IMR-90 (cell line): Measurements from ENCODE around the gene ZKSCAN8. TPM values are rescaled to one million over a fixed set of nuclear protein-coding genes. Genes with fewer than 3 reads are reported as not detected.

Experiments used
- ATAC-seq: fragments of 200-7000 bp; cut with Tn5 transposase; 2 replicates; pipeline ENCODE4 v1.9.1; 2020; ENCODE audit warnings: low read depth, mild to moderate bottlenecking, moderate library complexity
- BruUV-seq: library from RNA; stranded (reverse); fragments of 400-500 nt; replicated peaks from 2 replicates; lab custom pipeline; 2021; lab: Mats Ljungman, UMichigan
- CTCF ChIA-PET: fragments of 300-600 bp; formaldehyde crosslinking; extraction: SDS; loops from one replicate; lab custom pipeline; 2021; ENCODE audit warnings: antibody characterized with exemption; lab: Yijun Ruan, JAX
- POLR2A ChIA-PET: fragments of 300-600 bp; sonication (Branson Sonifier 250); formaldehyde crosslinking; loops from one replicate; lab custom pipeline; 2022; ENCODE audit warnings: antibody characterized with exemption; ENCODE audit not compliant: unreplicated experiment; lab: Charles Lee
- DNase-seq: peaks from one replicate; pipeline ENCODE4 v3.0.0; 2013
- H2AFZ ChIP-seq: replicated peaks from 2 replicates; pipeline ENCODE3; 2013; ENCODE audit warnings: low read length, mild to moderate bottlenecking; ENCODE audit not compliant: poor library complexity
- H2AK5ac ChIP-seq: 2 replicates; pipeline ENCODE4 v1.6.1; 2013; ENCODE audit warnings: low read depth, low read length, inconsistent platforms
- H2AK9ac ChIP-seq: replicated peaks from 2 replicates; pipeline ENCODE3; 2013; ENCODE audit warnings: mild to moderate bottlenecking, low read depth, low read length, moderate library complexity; ENCODE audit not compliant: poor library complexity
- H2BK120ac ChIP-seq: 2 replicates; pipeline ENCODE4 v1.6.1; 2013; ENCODE audit warnings: low read depth, low read length, inconsistent platforms
- H2BK15ac ChIP-seq: 3 replicates; pipeline ENCODE4 v1.6.1; 2013; ENCODE audit warnings: low read depth, low read length, inconsistent platforms
- H2BK20ac ChIP-seq: 2 replicates; pipeline ENCODE4 v1.6.1; 2013; ENCODE audit warnings: low read depth, mild to moderate bottlenecking, inconsistent platforms, low read length, moderate library complexity
- H2BK5ac ChIP-seq: 2 replicates; pipeline ENCODE4 v1.6.1; 2013; ENCODE audit warnings: mild to moderate bottlenecking, low read depth, low read length, inconsistent platforms; ENCODE audit not compliant: poor library complexity, severe bottlenecking
- H3K14ac ChIP-seq: replicated peaks from 2 replicates; pipeline ENCODE4 v1.6.1; 2013; ENCODE audit warnings: low read depth, low read length, inconsistent platforms
- H3K18ac ChIP-seq: 2 replicates; pipeline ENCODE4 v1.6.1; 2013; ENCODE audit warnings: low read depth, low read length, control low read depth
- H3K23ac ChIP-seq: 2 replicates; pipeline ENCODE4 v1.6.1; 2013; ENCODE audit warnings: low read depth, low read length, inconsistent platforms
- H3K27ac ChIP-seq: 2 replicates; pipeline ENCODE4 v1.5.1; 2013; ENCODE audit warnings: mild to moderate bottlenecking, control low read depth, low read length; ENCODE audit not compliant: insufficient read depth
- H3K27me3 ChIP-seq: 2 replicates; pipeline ENCODE4 v1.6.1; 2013; ENCODE audit warnings: low read length; ENCODE audit not compliant: control insufficient read depth, insufficient read depth
- H3K36me3 ChIP-seq: 2 replicates; pipeline ENCODE4 v1.6.1; 2013; ENCODE audit warnings: low read length, mixed read lengths; ENCODE audit not compliant: control insufficient read depth, insufficient read depth
- H3K4ac ChIP-seq: 2 replicates; pipeline ENCODE4 v1.6.1; 2013; ENCODE audit warnings: low read depth, low read length, inconsistent platforms
- H3K4me1 ChIP-seq: 2 replicates; pipeline ENCODE4 v1.6.1; 2013; ENCODE audit warnings: low read length, mixed read lengths; ENCODE audit not compliant: control insufficient read depth, insufficient read depth
- H3K4me2 ChIP-seq: 2 replicates; pipeline ENCODE4 v1.6.1; 2013; ENCODE audit warnings: low read depth, mild to moderate bottlenecking, control low read depth, low read length, moderate library complexity
- H3K4me3 ChIP-seq: 2 replicates; pipeline ENCODE4 v1.5.1; 2013; ENCODE audit warnings: low read depth, mild to moderate bottlenecking, control low read depth, low read length, moderate library complexity; ENCODE audit not compliant: insufficient read depth
- H3K56ac ChIP-seq: 2 replicates; pipeline ENCODE4 v1.6.1; 2013; ENCODE audit warnings: low read length, inconsistent platforms; ENCODE audit not compliant: insufficient read depth; ENCODE audit errors: extremely low read depth
- H3K79me1 ChIP-seq, 2 experiments: 2 replicates each; pipeline ENCODE4 v1.6.1; 2013; ENCODE audit warnings: low read length in 2 of 2, inconsistent platforms in 1 of 2, low read depth in 1 of 2
- H3K9ac ChIP-seq: 2 replicates; pipeline ENCODE4 v1.6.1; 2013; ENCODE audit warnings: low read depth, low read length, control low read depth
- H3K9me1 ChIP-seq: 2 replicates; pipeline ENCODE4 v1.6.1; 2013; ENCODE audit warnings: low read length, inconsistent platforms; ENCODE audit not compliant: insufficient read depth
- H3K9me3 ChIP-seq: 2 replicates; pipeline ENCODE4 v1.6.1; 2013; ENCODE audit warnings: low read length; ENCODE audit not compliant: control insufficient read depth, insufficient read depth
- H4K20me1 ChIP-seq: 2 replicates; pipeline ENCODE4 v1.6.1; 2013; ENCODE audit warnings: low read length, inconsistent platforms; ENCODE audit not compliant: insufficient read depth
- H4K5ac ChIP-seq: 2 replicates; pipeline ENCODE4 v1.6.1; 2013; ENCODE audit warnings: mild to moderate bottlenecking, low read depth, low read length, control low read depth
- H4K8ac ChIP-seq, 2 experiments: 2 replicates each; pipeline ENCODE4 v1.6.1; 2013; ENCODE audit warnings: low read depth in 2 of 2, low read length in 2 of 2, control low read depth in 1 of 2, inconsistent platforms in 1 of 2
- H4K91ac ChIP-seq: 2 replicates; pipeline ENCODE4 v1.6.1; 2013; ENCODE audit warnings: low read depth, low read length, inconsistent platforms; ENCODE audit not compliant: insufficient read depth
- BHLHE40 ChIP-seq: fragments of 150-350 bp; IDR thresholded peaks from 2 replicates; pipeline ENCODE4 v1.6.1; 2016; ENCODE audit warnings: mild to moderate bottlenecking, low read depth, low read length
- CEBPB ChIP-seq: IDR thresholded peaks from 2 replicates; pipeline ENCODE4 v1.6.1; 2012; ENCODE audit warnings: low read depth, low read length, improper control_type of control experiment
- CHD1 ChIP-seq: IDR thresholded peaks from 2 replicates; pipeline ENCODE4 v1.6.1; 2012; ENCODE audit warnings: low read depth, low read length, improper control_type of control experiment
- FOS ChIP-seq: fragments of 150-350 bp; IDR thresholded peaks from 2 replicates; pipeline ENCODE4 v1.6.1; 2016; ENCODE audit warnings: low read depth, low read length
- MAZ ChIP-seq: IDR thresholded peaks from 2 replicates; pipeline ENCODE4 v1.6.1; 2012; ENCODE audit warnings: low read depth, mild to moderate bottlenecking, low read length, improper control_type of control experiment, moderate library complexity, borderline replicate concordance
- MXI1 ChIP-seq: IDR thresholded peaks from 2 replicates; pipeline ENCODE4 v1.6.1; 2012; ENCODE audit warnings: low read depth, mild to moderate bottlenecking, low read length, moderate library complexity, borderline replicate concordance
- NFE2L2 ChIP-seq: fragments of 150-350 bp; IDR thresholded peaks from 2 replicates; pipeline ENCODE4 v1.6.1; 2016; ENCODE audit warnings: low read depth, mild to moderate bottlenecking, low read length
- POLR2A ChIP-seq: IDR thresholded peaks from 2 replicates; pipeline ENCODE4 v1.6.1; 2012; ENCODE audit warnings: mild to moderate bottlenecking, low read depth, low read length
- RAD21 ChIP-seq: IDR thresholded peaks from 2 replicates; pipeline ENCODE4 v1.6.1; 2012; ENCODE audit warnings: low read length, improper control_type of control experiment
- RFX5 ChIP-seq: IDR thresholded peaks from 2 replicates; pipeline ENCODE4 v1.8.0; 2012; ENCODE audit warnings: low read depth, mild to moderate bottlenecking, low read length, moderate library complexity
- WGBS, 2 experiments: methylation state at CpG; one replicate each; pipeline versions ENCODE4 v1.1.5 to v1.1.7; 2013; ENCODE audit warnings: missing lambda C conversion rate in 2 of 2; ENCODE audit not compliant: insufficient read length in 1 of 2; ENCODE audit errors: extremely low coverage in 2 of 2; 5-methylcytosine and 5-hydroxymethylcytosine counted together
- dilution Hi-C: fragments of 300-500 bp; cut with HindIII; formaldehyde crosslinking; loops from one replicate; pipeline ENCODE4 v1.14.3; 2018; ENCODE audit warnings: low sequenced_read_pairs; ENCODE audit not compliant: unreplicated experiment
- in situ Hi-C: fragments of 300-500 bp; cut with MboI; formaldehyde crosslinking; loops from 3 replicates; pipeline ENCODE4 v1.14.3; 2019; ENCODE audit warnings: low sequenced_read_pairs, inconsistent platforms, mixed read lengths
- intact Hi-C: fragments of 100-400 bp; cut with micrococcal nuclease; formaldehyde crosslinking; loops from 2 replicates; pipeline ENCODE4 v1.10.0; 2022
- polyA plus RNA-seq, 3 experiments: library from polyadenylated mRNA; depleted of rRNA; stranded (reverse); fragments of >200 nt; gene quantifications; 2 replicates each; pipeline ENCODE4 v1.2.3, GENCODE V29; 2012; ENCODE audit warnings: low replicate concordance in 1 of 3
- total RNA-seq: library from RNA; depleted of rRNA; stranded (reverse); fragments of >200 nt; gene quantifications from 2 replicates; pipeline ENCODE4 v1.2.3, GENCODE V29; 2012
- TF ChIP-seq, protein P1 (sequence below): fragments of 150-350 bp; IDR thresholded peaks from 2 replicates; pipeline ENCODE4 v1.6.1; 2017; ENCODE audit warnings: mild to moderate bottlenecking, antibody characterized with exemption, low read length, low read depth
- TF ChIP-seq, protein P2 (sequence below): conservative IDR thresholded peaks from 2 replicates; pipeline ENCODE4 v1.5.1; 2012; ENCODE audit warnings: mild to moderate bottlenecking, low read depth, low read length, improper control_type of control experiment
- TF ChIP-seq, protein P3 (sequence below): fragments of 150-350 bp; IDR thresholded peaks from 2 replicates; pipeline ENCODE4 v1.6.1; 2016; ENCODE audit warnings: low read depth, mild to moderate bottlenecking, low read length, moderate library complexity, borderline replicate concordance

The ZKSCAN8 gene
- total and polyA plus RNA-seq, 2 of the 4 experiments (the other 2 are of a cell fraction) = 8.3 to 22.8 TPM

DNA sequence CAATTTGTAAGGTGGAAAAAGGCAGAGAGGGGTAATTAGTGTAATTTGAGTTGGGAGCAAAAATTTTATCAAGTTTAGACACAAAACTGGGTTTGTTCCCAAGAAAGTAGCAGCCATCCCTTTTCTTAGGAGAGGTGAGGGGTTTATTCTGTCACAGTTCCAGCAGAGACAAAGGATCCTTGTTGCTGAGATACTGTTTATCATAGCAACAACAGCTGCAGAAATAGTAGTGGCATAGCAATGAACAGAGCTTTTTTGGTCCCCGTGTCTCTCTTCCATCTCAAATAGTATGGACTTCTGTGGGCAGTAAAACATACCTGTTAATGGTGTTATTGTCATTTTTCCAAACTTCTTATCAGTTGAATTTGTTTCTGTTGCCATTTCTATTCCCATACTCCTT lies 23.9 kb downstream of the ZKSCAN8 start:
- no peak overlapping the region for H3K4me3 ChIP-seq
- no peak overlapping the region for H2BK5ac ChIP-seq
- no peaks in the 10 kb centered on the region for H3K9me1 ChIP-seq
- H2BK20ac ChIP-seq = no peak overlapping the region
- no peak overlapping the region for H2AK5ac ChIP-seq
- H3K36me3 ChIP-seq = no peaks in the 10 kb centered on the region
- no peak overlapping the region for H3K27ac ChIP-seq
- H3K27me3 ChIP-seq = no peaks in the 10 kb centered on the region
- no peak overlapping the region for H3K23ac ChIP-seq
- H3K56ac ChIP-seq = no peak overlapping the region
- no peak overlapping the region for H2AK9ac ChIP-seq
- H3K4me2 ChIP-seq = no peak overlapping the region
- peaks cover 3 to 6% of the 10 kb centered on the region in 2 experiments; a peak in 2 of 4 replicates for H3K79me1 ChIP-seq
- no peak overlapping the region for H4K5ac ChIP-seq
- no peaks in the 10 kb centered on the region for H3K9me3 ChIP-seq
- no peak overlapping the region for H2BK15ac ChIP-seq
- no peak overlapping the region for H3K18ac ChIP-seq
- CTCF ChIA-PET = no interaction called here
- no peak overlapping the region for H3K4ac ChIP-seq
- intact Hi-C loops = no loop called here
- H4K8ac ChIP-seq = no peak overlapping the region
- DNase-seq (no peak), ATAC-seq (no peak)
- in situ Hi-C loops = no loop called here
- H4K91ac ChIP-seq = no peak overlapping the region
- dilution Hi-C loops = no loop called here
- POLR2A ChIA-PET = no interaction called here
- H3K4me1 ChIP-seq = no peaks in the 10 kb centered on the region; the same call in 1 of the 2 replicates
- no peak overlapping the region for H3K9ac ChIP-seq
- H4K20me1 ChIP-seq = no peaks in the 10 kb centered on the region
- no peak overlapping the region for H3K14ac ChIP-seq
- H2BK120ac ChIP-seq = no peak overlapping the region
- no CpG with 5 or more reads among the region's 1 CpG for WGBS, 2 experiments
- no TSS peak for BruUV-seq
- H2AFZ ChIP-seq = no peak overlapping the region
- TF ChIP-seq RAD21 (no peak), MXI1 (no peak), POLR2A (no peak), NFE2L2 (no peak), FOS (no peak), CEBPB (no peak), BHLHE40 (no peak), CHD1 (no peak), RFX5 (no peak), MAZ (no peak)
- TF ChIP-seq, protein P1, sequence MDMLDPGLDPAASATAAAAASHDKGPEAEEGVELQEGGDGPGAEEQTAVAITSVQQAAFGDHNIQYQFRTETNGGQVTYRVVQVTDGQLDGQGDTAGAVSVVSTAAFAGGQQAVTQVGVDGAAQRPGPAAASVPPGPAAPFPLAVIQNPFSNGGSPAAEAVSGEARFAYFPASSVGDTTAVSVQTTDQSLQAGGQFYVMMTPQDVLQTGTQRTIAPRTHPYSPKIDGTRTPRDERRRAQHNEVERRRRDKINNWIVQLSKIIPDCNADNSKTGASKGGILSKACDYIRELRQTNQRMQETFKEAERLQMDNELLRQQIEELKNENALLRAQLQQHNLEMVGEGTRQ = no peak
- TF ChIP-seq, protein P2, sequence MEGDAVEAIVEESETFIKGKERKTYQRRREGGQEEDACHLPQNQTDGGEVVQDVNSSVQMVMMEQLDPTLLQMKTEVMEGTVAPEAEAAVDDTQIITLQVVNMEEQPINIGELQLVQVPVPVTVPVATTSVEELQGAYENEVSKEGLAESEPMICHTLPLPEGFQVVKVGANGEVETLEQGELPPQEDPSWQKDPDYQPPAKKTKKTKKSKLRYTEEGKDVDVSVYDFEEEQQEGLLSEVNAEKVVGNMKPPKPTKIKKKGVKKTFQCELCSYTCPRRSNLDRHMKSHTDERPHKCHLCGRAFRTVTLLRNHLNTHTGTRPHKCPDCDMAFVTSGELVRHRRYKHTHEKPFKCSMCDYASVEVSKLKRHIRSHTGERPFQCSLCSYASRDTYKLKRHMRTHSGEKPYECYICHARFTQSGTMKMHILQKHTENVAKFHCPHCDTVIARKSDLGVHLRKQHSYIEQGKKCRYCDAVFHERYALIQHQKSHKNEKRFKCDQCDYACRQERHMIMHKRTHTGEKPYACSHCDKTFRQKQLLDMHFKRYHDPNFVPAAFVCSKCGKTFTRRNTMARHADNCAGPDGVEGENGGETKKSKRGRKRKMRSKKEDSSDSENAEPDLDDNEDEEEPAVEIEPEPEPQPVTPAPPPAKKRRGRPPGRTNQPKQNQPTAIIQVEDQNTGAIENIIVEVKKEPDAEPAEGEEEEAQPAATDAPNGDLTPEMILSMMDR = no peak
- TF ChIP-seq, protein P3, sequence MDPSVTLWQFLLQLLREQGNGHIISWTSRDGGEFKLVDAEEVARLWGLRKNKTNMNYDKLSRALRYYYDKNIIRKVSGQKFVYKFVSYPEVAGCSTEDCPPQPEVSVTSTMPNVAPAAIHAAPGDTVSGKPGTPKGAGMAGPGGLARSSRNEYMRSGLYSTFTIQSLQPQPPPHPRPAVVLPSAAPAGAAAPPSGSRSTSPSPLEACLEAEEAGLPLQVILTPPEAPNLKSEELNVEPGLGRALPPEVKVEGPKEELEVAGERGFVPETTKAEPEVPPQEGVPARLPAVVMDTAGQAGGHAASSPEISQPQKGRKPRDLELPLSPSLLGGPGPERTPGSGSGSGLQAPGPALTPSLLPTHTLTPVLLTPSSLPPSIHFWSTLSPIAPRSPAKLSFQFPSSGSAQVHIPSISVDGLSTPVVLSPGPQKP = no peak
